SU-DHL-6 (cell line): ENCODE results near the gene NSUN7.

Experiments
- CTCF ChIP-seq: fragments of 200-600 bp; sonication (generic); IDR thresholded peaks from one replicate; pipeline ENCODE4 v1.5.1; 2017; ENCODE audit warnings: antibody characterized with exemption, mild to moderate bottlenecking, low read length, moderate library complexity; ENCODE audit not compliant: insufficient read depth, poor library complexity, severe bottlenecking
- EZH2phosphoT487 ChIP-seq: fragments of 200-600 bp; sonication (generic), shearing (Covaris generic); conservative IDR thresholded peaks from 2 replicates; pipeline ENCODE4 v1.6.1; 2018; ENCODE audit warnings: mild to moderate bottlenecking, antibody characterized with exemption, low read length, moderate library complexity, mixed read lengths

- no peak for TF ChIP-seq CTCF
- TF ChIP-seq EZH2phosphoT487, result no peak
Observed at GRCh38 chr4:40721730-40722171, 28.0 kb upstream of the NSUN7 start.
